ENCODE measurements around the gene VDAC1. TPM values are rescaled to one million over a fixed set of nuclear protein-coding genes. Genes with fewer than 3 reads are reported as not detected.

The VDAC1 gene
- polyA plus RNA-seq, 1 donor, result 255 TPM

DNA sequence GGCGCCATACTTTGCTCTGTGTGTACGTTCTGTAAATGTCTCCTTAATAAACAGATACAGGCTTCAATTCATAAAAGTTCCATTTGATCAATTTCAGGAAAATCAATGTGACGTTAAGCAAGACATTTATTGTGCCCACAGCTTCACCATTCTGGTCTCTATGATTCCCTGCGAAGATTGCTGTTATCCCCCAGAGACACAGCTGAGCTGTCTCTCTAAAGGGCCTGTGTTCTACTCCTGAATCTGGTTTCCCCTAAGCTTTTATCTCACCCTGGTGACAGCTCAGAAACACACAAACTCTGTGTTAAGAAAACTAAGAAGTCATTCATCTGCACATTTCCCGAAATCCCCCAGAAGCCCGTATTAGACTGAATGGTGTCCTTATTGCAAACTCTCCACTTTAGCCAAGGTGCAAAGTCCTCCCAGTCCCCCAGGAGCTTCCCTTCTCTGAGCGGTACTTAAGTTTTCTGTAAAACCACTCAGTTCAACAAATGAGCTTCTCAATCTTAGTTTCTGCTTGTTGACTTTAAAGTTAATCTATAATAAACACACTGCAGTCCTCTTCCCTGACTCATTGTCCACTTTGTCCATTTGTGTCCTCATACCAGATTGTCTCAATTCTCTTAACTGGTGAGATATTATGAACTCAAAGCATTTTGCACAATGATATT, 35.0 kb downstream of the VDAC1 start:
- 70% methylated on average over 2 of the region's 7 CpGs for WGBS (ENCODE audit: insufficient coverage, low lambda C conversion rate)
- Histone ChIP-seq H3K9me3 (ENCODE audit: control insufficient read depth, low read depth, low read length) (no peaks in the 10 kb centered on the region), H3K4me1 (ENCODE audit: control insufficient read depth, insufficient read depth, low read length) (peaks cover 9% of the 10 kb centered on the region), H3K27me3 (ENCODE audit: control insufficient read depth, insufficient read depth, low read length) (no peaks in the 10 kb centered on the region), H3K27ac (ENCODE audit: low read length) (peak overlapping the region; percentile 92), H3K4me3 (ENCODE audit: low read length) (no peak overlapping the region), H3K36me3 (ENCODE audit: control insufficient read depth, insufficient read depth, low read length) (peaks cover 28% of the 10 kb centered on the region)
- peak; percentile 23 to 28 for DNase-seq

DNA sequence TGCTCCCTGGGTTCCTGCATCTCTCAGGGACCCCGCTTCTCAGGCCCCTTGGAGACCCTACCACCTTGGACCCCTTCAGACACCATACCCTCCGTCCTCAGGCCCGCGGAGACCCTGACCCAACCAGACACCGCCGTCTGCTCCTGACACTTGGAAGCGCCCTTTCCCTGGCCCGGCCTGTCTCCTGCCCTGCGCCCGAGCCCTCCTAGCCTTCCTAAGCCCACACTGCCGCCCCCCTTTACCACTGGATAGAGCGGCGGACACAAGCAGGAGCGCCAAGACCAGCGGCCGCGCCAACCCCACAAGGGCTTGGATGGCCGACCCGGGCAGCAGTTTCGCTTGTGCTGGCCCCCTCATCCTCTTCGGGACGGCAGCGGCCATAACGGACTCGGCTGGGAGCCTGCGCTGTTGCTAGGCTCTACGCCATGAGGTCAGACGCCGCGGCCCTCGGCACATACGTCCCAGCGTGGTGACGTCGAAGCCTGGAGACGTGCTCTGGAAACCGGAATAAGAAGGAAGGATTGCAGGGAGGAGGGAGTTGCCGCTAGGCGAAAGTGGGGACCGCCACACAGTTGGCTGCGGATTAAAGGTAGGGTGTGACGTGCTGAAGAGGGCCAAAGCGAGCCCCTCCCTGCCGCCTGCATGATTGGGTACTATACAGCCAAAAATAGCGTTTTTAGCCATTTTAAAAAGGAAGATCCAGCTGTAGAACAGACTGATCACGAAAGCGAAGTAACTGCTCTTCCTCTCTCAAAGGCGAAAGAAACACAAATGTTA, 36.4 kb downstream of the VDAC1 start, which contains the start of gene C5orf15:
TSS of gene C5orf15 (minus strand) at position 422 of the 777 bp plus-strand sequence. CDS start at position 381, 41 bp downstream.
- peaks cover 9% of the 10 kb centered on the region for H3K4me1 ChIP-seq (ENCODE audit: control insufficient read depth, insufficient read depth, low read length)
- H3K27me3 ChIP-seq (ENCODE audit: control insufficient read depth, insufficient read depth, low read length), result no peaks in the 10 kb centered on the region
- H3K9me3 ChIP-seq (ENCODE audit: control insufficient read depth, low read depth, low read length), result no peaks in the 10 kb centered on the region
- WGBS (ENCODE audit: insufficient coverage, low lambda C conversion rate), result 0% methylated on average over 3 of the region's 48 CpGs
- DNase-seq, result peak; percentile 96 to 98
- peaks cover 15% of the 10 kb centered on the region for H3K36me3 ChIP-seq (ENCODE audit: control insufficient read depth, insufficient read depth, low read length)
- peak within 1 kb of the TSS; percentile 79 for H3K4me3 ChIP-seq (ENCODE audit: low read length)
- H3K27ac ChIP-seq (ENCODE audit: low read length), result peak within 1 kb of the TSS; percentile 92

DNA sequence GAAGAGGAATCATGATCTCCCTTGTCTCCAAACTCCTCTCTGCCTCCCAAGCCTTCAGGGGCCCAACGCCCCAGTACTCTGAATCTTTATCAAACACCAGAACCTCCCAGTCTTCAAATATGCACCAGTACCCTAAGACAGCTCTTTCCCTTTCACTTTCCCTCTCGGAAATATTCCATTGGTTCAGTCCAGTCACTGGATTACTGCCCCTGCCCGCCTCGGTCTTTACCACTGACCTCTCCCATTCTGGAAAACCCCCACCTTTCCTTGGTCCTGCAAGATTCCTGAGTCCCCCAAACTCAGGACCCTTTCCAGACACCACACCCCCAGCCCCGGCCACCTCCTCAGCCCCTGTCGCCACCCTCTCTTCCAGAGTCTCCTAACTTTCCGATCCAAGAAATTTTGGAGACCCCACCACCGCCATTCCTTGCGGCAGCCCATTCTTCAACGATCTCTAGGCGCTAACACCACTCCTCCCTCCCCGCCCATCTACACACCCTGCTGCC, 37.0 kb downstream of the VDAC1 start:
- Histone ChIP-seq H3K27me3 (ENCODE audit: control insufficient read depth, insufficient read depth, low read length) (no peaks in the 10 kb centered on the region), H3K9me3 (ENCODE audit: control insufficient read depth, low read depth, low read length) (no peaks in the 10 kb centered on the region), H3K4me1 (ENCODE audit: control insufficient read depth, insufficient read depth, low read length) (peaks cover 9% of the 10 kb centered on the region), H3K4me3 (ENCODE audit: low read length) (peak overlapping the region; percentile 79), H3K27ac (ENCODE audit: low read length) (peak overlapping the region; percentile 92), H3K36me3 (ENCODE audit: control insufficient read depth, insufficient read depth, low read length) (peaks cover 9% of the 10 kb centered on the region)
- peak; percentile 24 to 69 for DNase-seq
- no CpG with 5 or more reads among the region's 12 CpGs for WGBS (ENCODE audit: insufficient coverage, low lambda C conversion rate)

DNA sequence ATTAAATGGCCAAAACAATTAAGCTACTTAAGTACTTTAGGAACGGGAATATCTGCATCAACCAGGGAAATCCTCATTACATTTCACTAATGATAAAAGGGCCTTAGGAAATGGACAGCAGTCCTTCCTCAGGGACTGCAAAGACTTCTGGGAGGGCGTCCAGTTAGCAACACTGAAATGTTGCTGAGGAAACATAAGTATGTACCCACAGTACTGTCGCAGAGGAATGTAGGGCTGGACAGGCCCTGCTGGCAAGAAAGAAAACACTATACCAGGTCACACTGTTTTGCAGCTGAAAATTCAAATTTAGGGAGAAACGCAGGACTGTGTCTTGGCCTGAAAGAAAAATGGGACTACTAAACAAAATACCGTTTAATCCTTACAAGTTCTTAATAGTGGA, 37.7 kb downstream of the VDAC1 start:
- H3K36me3 ChIP-seq (ENCODE audit: control insufficient read depth, insufficient read depth, low read length), result peaks cover 7% of the 10 kb centered on the region
- H3K4me3 ChIP-seq (ENCODE audit: low read length), result peak overlapping the region; percentile 79
- 88% methylated on average over 1 of the region's 5 CpGs for WGBS (ENCODE audit: insufficient coverage, low lambda C conversion rate)
- no peak for DNase-seq
- H3K27ac ChIP-seq (ENCODE audit: low read length), result no peak overlapping the region
- H3K27me3 ChIP-seq (ENCODE audit: control insufficient read depth, insufficient read depth, low read length), result no peaks in the 10 kb centered on the region
- no peaks in the 10 kb centered on the region for H3K9me3 ChIP-seq (ENCODE audit: control insufficient read depth, low read depth, low read length)
- H3K4me1 ChIP-seq (ENCODE audit: control insufficient read depth, insufficient read depth, low read length), result peaks cover 9% of the 10 kb centered on the region

DNA sequence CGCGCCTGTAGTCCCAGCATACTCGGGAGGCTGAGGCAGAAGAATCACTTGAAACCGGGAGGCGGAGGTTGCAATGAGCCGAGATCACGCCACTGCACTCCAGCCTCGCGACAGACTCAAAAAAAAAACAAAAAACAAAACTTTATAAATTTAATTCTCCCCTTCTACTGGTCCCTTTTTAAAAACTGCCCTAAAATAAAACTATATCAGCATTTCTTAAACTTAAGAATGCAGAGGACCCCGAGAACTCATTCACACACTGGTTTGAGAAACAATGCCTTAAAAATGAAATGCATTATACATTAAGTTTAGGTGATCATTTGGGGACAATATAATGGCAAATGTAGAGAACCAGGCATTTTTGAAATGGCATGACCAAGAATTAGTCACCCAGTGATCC, 38.7 kb downstream of the VDAC1 start:
- Histone ChIP-seq H3K27me3 (ENCODE audit: control insufficient read depth, insufficient read depth, low read length) (no peaks in the 10 kb centered on the region), H3K4me1 (ENCODE audit: control insufficient read depth, insufficient read depth, low read length) (peaks cover 9% of the 10 kb centered on the region), H3K4me3 (ENCODE audit: low read length) (no peak overlapping the region), H3K36me3 (ENCODE audit: control insufficient read depth, insufficient read depth, low read length) (peaks cover 2% of the 10 kb centered on the region), H3K27ac (ENCODE audit: low read length) (no peak overlapping the region), H3K9me3 (ENCODE audit: control insufficient read depth, low read depth, low read length) (no peaks in the 10 kb centered on the region)
- no peak for DNase-seq
- WGBS (ENCODE audit: insufficient coverage, low lambda C conversion rate), result 100% methylated on average over 2 of the region's 10 CpGs

DNA sequence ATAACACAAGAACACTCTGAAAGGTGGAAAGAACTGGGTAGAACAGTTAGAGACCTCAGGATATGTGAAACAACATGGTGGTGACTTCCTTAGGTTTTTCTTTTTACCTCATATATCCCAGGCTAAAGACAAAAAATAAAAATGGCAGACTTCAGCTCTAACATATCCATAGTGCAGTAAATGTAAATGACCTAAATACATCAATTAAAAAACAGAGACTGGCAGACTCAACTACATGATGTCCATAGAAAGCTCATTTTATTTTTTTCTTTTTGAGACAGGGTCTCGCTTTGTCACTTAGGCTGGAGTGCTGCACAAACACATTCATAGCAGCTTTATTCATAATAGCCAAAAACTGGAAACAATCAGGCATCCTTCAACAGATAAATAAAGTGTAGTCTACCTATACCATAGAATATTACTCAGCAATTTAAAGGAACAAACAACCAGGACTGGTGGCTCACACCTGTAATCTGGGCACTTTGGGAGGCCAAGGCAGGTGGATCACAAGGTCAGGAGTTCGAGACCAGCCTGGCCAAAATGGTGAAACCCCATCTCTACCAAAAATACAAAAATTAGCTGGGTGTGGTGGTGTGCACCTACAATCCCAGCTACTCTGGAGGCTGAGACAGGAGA, 41.2 kb downstream of the VDAC1 start:
- Histone ChIP-seq H3K4me1 (ENCODE audit: control insufficient read depth, insufficient read depth, low read length) (peaks cover 7% of the 10 kb centered on the region), H3K9me3 (ENCODE audit: control insufficient read depth, low read depth, low read length) (no peaks in the 10 kb centered on the region), H3K27ac (ENCODE audit: low read length) (no peak overlapping the region), H3K36me3 (ENCODE audit: control insufficient read depth, insufficient read depth, low read length) (peaks cover 5% of the 10 kb centered on the region), H3K4me3 (ENCODE audit: low read length) (no peak overlapping the region), H3K27me3 (ENCODE audit: control insufficient read depth, insufficient read depth, low read length) (no peaks in the 10 kb centered on the region)
- DNase-seq, result no peak
- WGBS (ENCODE audit: insufficient coverage, low lambda C conversion rate), result 100% methylated on average over 1 of the region's 2 CpGs

DNA sequence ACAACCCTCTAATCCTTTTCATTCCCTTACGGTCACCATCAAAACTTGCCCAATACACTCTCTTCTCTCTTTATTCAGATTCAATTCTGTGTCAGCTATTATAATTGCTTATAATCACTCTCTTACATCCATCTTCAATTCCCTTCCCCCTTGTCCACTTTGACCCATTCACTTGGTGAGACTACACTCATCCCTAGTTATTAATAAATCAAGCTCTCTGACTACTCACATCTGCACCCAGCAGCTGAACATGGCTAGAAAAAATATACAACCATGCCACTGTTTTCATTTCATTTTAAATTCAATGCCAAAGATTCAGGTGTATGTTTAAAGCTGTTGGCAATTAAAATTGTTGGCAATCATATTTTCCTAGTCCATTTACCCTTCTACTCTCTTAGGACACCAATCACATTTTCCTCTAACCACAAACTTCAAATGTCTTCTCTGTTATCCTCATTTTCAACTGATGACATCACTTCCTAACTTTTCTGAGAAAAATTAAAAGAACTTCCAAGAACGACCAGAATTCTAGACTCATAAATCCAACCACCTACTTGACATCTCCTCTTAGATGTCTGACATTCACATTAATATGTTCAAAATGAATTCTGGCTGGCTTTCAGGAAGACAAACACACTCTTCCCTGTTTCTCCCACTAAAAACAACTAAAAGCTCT, 41.8 kb downstream of the VDAC1 start:
- 100% methylated on average over 1 of the region's 2 CpGs for WGBS (ENCODE audit: insufficient coverage, low lambda C conversion rate)
- Histone ChIP-seq H3K27ac (ENCODE audit: low read length) (no peak overlapping the region), H3K36me3 (ENCODE audit: control insufficient read depth, insufficient read depth, low read length) (peaks cover 6% of the 10 kb centered on the region), H3K4me3 (ENCODE audit: low read length) (no peak overlapping the region), H3K4me1 (ENCODE audit: control insufficient read depth, insufficient read depth, low read length) (peaks cover 7% of the 10 kb centered on the region), H3K27me3 (ENCODE audit: control insufficient read depth, insufficient read depth, low read length) (no peaks in the 10 kb centered on the region), H3K9me3 (ENCODE audit: control insufficient read depth, low read depth, low read length) (no peaks in the 10 kb centered on the region)
- no peak for DNase-seq

DNA sequence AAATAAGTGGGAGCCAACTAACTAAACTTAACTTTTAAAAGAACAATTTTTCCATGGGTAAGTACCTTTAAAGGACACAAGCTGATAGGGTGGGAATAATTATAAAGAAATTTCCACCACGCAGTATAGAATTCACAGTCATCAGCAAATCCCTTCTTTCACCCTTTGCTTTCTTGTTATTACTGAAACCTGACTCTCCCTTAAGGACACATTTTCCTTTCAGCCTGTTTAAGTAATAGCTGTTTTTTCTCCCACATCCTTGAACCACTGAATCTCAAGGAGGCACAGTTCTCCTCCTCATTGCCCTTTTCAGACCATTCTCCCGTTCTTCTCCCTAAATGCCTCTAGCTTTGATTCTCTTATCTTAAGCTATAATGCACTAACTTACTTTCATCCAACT, 42.6 kb downstream of the VDAC1 start:
- no peaks in the 10 kb centered on the region for H3K27me3 ChIP-seq (ENCODE audit: control insufficient read depth, insufficient read depth, low read length)
- no peaks in the 10 kb centered on the region for H3K9me3 ChIP-seq (ENCODE audit: control insufficient read depth, low read depth, low read length)
- H3K36me3 ChIP-seq (ENCODE audit: control insufficient read depth, insufficient read depth, low read length), result peaks cover 12% of the 10 kb centered on the region
- WGBS (ENCODE audit: insufficient coverage, low lambda C conversion rate), result 75% methylated on average over 1 of the region's 2 CpGs
- H3K4me1 ChIP-seq (ENCODE audit: control insufficient read depth, insufficient read depth, low read length), result peaks cover 2% of the 10 kb centered on the region
- no peak overlapping the region for H3K4me3 ChIP-seq (ENCODE audit: low read length)
- H3K27ac ChIP-seq (ENCODE audit: low read length), result no peak overlapping the region
- no peak for DNase-seq

DNA sequence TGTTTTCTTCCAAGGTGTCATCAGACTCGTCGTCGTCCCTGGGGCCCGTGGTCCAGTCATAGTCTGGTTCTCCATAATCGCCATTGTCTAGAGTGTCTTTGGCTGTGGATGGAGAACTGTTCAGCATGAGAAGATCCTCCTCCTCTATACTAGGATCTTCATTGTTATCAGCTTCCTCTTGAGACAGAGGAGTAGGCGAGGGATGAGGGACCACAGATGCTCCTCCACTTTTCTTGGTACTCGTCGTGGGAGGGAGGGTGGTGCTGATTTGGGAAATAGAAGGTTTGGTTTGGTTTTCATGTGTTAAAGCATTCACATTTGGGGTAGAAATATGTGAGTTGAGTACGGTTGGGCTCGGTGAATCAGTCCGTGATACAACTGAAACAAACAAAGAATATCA, 45.1 kb downstream of the VDAC1 start:
- Histone ChIP-seq H3K27ac (ENCODE audit: low read length) (no peak overlapping the region), H3K27me3 (ENCODE audit: control insufficient read depth, insufficient read depth, low read length) (no peaks in the 10 kb centered on the region), H3K4me3 (ENCODE audit: low read length) (no peak overlapping the region), H3K36me3 (ENCODE audit: control insufficient read depth, insufficient read depth, low read length) (peaks cover 22% of the 10 kb centered on the region), H3K9me3 (ENCODE audit: control insufficient read depth, low read depth, low read length) (no peaks in the 10 kb centered on the region), H3K4me1 (ENCODE audit: control insufficient read depth, insufficient read depth, low read length) (no peaks in the 10 kb centered on the region)
- WGBS (ENCODE audit: insufficient coverage, low lambda C conversion rate), result no CpG with 5 or more reads among the region's 11 CpGs
- no peak for DNase-seq

DNA sequence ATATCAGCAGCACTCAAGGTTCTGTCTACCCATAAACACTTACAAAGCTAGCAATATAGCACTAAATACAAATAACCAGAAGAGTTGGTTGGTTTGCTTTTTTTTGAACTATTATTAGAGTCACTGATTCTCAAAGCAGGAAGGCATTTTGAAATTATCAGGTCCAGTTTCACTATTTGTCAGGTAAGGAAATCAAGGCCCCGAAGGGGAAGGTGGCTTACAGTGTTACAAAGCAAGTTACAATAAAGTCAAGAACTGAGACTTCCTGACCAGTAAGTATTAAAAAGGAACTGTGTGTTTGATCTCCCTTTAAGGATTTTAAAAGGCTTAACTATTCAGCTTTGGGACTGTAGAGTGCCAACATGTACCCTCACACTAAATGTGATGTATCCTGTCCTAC, 47.2 kb downstream of the VDAC1 start:
- no peaks in the 10 kb centered on the region for H3K27me3 ChIP-seq (ENCODE audit: control insufficient read depth, insufficient read depth, low read length)
- H3K36me3 ChIP-seq (ENCODE audit: control insufficient read depth, insufficient read depth, low read length), result peaks cover 25% of the 10 kb centered on the region
- H3K27ac ChIP-seq (ENCODE audit: low read length), result no peak overlapping the region
- no peaks in the 10 kb centered on the region for H3K9me3 ChIP-seq (ENCODE audit: control insufficient read depth, low read depth, low read length)
- 100% methylated on average over 1 of the region's 1 CpG for WGBS (ENCODE audit: insufficient coverage, low lambda C conversion rate)
- H3K4me3 ChIP-seq (ENCODE audit: low read length), result no peak overlapping the region
- H3K4me1 ChIP-seq (ENCODE audit: control insufficient read depth, insufficient read depth, low read length), result no peaks in the 10 kb centered on the region
- DNase-seq, result no peak

Measured in large intestine (tissue), 3 donors.